Medulla oblongata (tissue), 1 donor: ENCODE measurements around the gene NIPBL.
"Not testable (repeated sequence)": the region's sequence is repeated elsewhere in the genome, so short reads cannot be mapped to it uniquely, and the experiment has no call there.

Source experiments
- DNase-seq: peaks from one replicate; pipeline ENCODE4 v3.0.0-alpha.2; 2015; ENCODE audit errors: extremely low spot score

NIPBL gene

GRCh38 chr5:37015795-37016666 lies 139.5 kb downstream of the NIPBL start:
- no peak for DNase-seq

GRCh38 chr5:37028910-37029309 lies 152.3 kb downstream of the NIPBL start:
- DNase-seq = no peak

GRCh38 chr5:37029436-37029835 lies 152.9 kb downstream of the NIPBL start:
- no peak for DNase-seq

- peak; percentile 43 for DNase-seq
These were observed 158.4 kb downstream of the NIPBL start for GRCh38 chr5:37034955-37035354.

- no peak for DNase-seq
These were observed 161.3 kb downstream of the NIPBL start for GRCh38 chr5:37037840-37038239.

- DNase-seq = no peak
These were observed 163.3 kb downstream of the NIPBL start for GRCh38 chr5:37039824-37040223.

GRCh38 chr5:37043693-37044092 lies 167.1 kb downstream of the NIPBL start:
- DNase-seq = peak; percentile 74

GRCh38 chr5:37044120-37044519 lies 167.6 kb downstream of the NIPBL start:
- no peak for DNase-seq

GRCh38 chr5:37045703-37046102 lies 169.1 kb downstream of the NIPBL start:
- DNase-seq = peak; percentile 72

- DNase-seq = no peak
These were observed 171.4 kb downstream of the NIPBL start for GRCh38 chr5:37047947-37048346.

GRCh38 chr5:37054391-37054790 lies 177.8 kb downstream of the NIPBL start:
- DNase-seq = peak; percentile 67

GRCh38 chr5:37055383-37055990 lies 178.9 kb downstream of the NIPBL start:
- DNase-seq = no peak

- no peak for DNase-seq
These were observed 180.2 kb downstream of the NIPBL start for GRCh38 chr5:37056762-37057161.

- no peak for DNase-seq
These were observed 183.5 kb downstream of the NIPBL start for GRCh38 chr5:37060030-37060429.

- no peak for DNase-seq
These were observed 187.2 kb downstream of the NIPBL start for GRCh38 chr5:37063739-37064138.

- DNase-seq = no peak
These were observed 187.9 kb downstream of the NIPBL start for GRCh38 chr5:37064442-37064841.

GRCh38 chr5:37071487-37071886 lies 194.9 kb downstream of the NIPBL start:
- DNase-seq = no peak

GRCh38 chr5:37071901-37072581 lies 195.5 kb downstream of the NIPBL start:
- peak; percentile 80 for DNase-seq

- no peak for DNase-seq
These were observed 198.9 kb downstream of the NIPBL start for GRCh38 chr5:37075399-37075950.

GRCh38 chr5:37077146-37077545 lies 200.6 kb downstream of the NIPBL start:
- DNase-seq = no peak

GRCh38 chr5:37080697-37081096 lies 204.1 kb downstream of the NIPBL start:
- DNase-seq = no peak

- not testable (repeated sequence) for DNase-seq
These were observed 206.4 kb downstream of the NIPBL start for GRCh38 chr5:37082977-37083376.
